ENCODE measurements around the gene ABCF2.

- peak; percentile 45; the same call in 1 of the 2 replicates for TF ChIP-seq CTCF (conservative IDR thresholded peaks at IDR 0.05; ENCODE audit: low read depth, low read length)
- no peak for TF ChIP-seq EZH2phosphoT487 (IDR thresholded peaks at IDR 0.05; ENCODE audit: borderline replicate concordance, low read length)
- no peak for TF ChIP-seq EZH2 (IDR thresholded peaks at IDR 0.05; ENCODE audit: low read length, unreplicated experiment)
Observed at GRCh38 chr7:151245360-151246101, 18.5 kb upstream of the ABCF2 start.

All from PC-3 (cell line).